GM21529 (cell line): ENCODE data around the gene NYAP1.
"Not testable (repeated sequence)": the region's sequence is repeated elsewhere in the genome, so short reads cannot be mapped to it uniquely, and the experiment has no call there.

Source experiments
- ATAC-seq: cut with Tn5 transposase; IDR thresholded peaks from one replicate; pipeline ENCODE4 v1.9.1; 2021; ENCODE audit not compliant: unreplicated experiment

NYAP1 gene

GRCh38 chr7:100481466-100481865, 2.3 kb upstream of the NYAP1 start:
- no peak for ATAC-seq

DNA sequence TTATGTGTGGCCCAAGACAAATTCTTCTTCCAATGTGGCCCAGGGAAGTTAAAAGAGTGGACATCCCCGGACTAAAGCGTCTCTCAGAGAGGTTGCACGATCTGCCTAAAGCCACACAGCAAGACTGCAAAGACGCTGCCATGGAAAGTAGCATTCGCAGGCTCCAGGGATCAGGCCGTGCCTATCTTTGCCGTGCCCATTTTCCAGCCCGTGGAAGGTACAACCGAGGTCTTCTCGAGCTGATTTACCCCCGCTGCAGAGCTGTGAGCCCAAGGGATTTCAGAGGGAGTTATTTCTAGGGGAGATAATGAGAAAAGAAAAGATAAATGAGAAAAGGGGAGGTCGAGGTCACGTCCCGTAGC, 1.0 kb upstream of the NYAP1 start:
- no peak for ATAC-seq

DNA sequence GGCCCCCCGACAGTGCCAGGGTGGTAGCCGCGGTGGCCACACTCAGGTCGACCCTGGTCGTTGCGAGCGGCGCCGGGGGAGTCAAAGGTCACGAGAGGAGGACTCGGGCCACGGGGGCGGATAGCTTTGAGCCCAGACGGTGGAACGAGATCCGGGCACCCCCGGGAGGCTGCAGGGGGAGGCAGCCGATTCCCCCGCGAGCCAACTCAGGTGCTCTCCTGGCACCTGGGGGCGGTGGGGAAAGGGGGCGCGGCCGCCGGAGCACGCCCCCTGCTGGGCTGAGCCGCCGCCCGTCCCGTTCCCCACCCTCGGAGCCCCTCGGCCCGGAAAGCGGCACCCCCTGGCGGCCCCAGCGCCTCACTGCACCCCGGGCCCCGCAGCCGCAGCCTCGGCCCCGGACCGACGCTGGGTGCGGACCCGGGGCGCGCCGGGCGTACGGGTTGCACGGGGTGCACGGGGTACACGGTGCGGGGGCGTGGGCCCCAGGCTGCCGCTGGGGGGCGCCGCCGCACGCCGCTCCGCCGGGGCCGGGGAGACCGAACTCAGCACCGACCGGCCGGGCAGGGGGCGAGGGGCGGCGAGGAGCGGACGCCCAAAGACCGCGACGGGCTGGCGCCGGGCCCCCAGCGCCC, 521 bp upstream of the NYAP1 start:
- no peak for ATAC-seq

DNA sequence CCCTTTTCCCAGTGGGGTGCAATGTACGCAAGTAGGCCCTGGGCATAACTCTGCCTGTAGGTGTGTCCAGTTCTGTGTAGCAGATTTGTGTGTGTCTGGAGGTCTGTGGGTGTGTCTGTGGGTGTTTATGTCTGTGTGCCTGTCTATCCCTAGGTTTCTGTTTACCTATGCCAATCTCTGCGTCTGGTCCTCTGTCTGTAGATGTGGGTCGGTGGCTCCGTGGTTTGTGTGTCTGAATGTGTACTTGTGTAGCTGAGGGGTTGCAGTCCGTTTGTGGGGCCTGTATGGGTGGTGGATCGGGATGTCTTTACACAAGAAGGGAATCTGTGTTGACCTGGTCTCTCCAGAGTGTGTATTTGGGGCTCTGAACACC, 932 bp downstream of the NYAP1 start:
- ATAC-seq: no peak

GRCh38 chr7:100485471-100485876, 1.7 kb downstream of the NYAP1 start:
- ATAC-seq: no peak

DNA sequence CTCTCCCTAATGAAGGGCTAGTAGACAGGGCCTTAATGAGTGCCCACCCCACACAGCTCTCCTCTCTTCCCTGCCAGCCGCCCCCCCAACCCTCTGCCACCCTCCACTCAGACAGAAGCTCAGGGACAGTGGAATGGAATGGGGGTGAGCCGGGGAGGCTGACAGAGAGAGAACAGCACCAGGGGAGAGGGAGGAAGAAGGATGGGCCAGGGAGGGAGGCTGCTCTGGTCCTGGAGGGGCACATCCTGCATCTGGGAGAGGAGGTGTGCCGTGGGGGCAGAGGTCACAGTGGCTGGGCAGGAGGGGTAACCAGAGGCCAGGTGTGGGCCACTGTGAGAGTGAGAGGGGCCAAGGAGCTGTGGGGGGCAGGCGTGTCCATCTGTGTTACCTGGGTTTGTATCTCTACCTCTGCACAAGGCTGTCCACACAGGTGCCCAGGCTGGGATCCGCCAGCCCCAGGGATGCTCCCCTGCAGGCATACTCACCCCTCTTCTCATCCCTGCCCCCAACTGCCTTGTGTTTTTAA, 2.4 kb downstream of the NYAP1 start:
- ATAC-seq: no peak

DNA sequence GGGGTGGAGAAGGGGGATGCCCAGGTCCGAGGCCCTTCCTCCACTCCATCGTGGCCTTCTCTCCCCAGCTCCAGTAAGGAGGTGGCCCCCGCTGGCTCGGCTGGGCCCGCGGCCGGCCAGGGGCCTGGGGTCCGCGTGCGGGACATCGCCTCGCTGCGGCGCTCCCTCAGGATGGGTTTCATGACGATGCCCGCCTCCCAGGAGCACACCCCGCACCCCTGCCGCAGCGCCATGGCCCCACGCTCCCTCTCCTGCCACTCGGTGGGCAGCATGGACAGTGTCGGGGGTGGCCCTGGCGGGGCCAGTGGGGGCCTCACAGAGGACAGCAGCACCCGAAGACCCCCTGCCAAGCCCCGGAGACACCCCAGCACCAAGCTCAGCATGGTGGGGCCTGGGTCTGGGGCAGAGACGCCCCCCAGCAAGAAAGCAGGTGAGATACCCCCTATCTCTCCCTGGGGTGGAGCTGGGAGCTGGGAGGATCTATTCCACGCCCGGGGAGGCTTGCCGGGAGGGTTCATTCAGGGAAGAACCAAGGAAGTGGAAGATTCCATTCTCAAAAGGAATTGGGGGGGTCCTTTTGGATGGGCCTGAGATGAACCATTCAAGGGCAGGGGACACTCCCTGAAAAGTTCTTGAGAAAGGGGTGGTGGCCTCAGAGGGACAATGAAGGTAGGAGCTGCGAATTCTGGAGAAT, 3.2 kb downstream of the NYAP1 start:
- ATAC-seq: no peak

DNA sequence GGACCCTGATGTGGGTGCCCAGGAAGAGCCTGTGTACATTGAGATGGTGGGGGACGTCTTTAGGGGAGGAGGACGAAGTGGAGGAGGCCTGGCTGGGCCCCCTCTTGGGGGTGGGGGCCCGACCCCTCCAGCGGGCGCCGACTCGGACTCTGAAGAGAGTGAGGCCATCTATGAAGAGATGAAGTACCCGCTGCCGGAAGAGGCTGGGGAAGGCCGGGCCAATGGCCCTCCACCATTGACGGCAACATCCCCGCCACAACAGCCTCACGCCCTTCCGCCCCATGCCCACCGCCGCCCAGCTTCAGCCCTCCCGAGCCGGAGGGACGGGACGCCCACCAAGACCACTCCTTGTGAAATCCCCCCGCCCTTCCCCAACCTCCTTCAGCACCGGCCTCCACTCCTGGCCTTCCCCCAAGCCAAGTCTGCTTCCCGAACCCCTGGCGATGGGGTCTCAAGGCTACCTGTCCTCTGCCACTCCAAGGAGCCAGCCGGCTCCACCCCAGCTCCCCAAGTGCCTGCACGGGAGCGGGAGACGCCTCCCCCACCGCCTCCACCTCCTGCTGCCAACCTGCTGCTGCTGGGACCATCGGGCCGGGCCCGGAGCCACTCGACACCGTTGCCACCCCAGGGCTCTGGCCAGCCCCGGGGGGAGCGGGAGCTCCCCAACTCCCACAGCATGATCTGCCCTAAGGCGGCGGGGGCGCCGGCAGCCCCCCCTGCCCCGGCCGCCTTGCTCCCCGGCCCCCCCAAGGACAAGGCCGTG, 4.8 kb downstream of the NYAP1 start:
- no peak for ATAC-seq

GRCh38 chr7:100489121-100489520, 5.4 kb downstream of the NYAP1 start:
- ATAC-seq: no peak

DNA sequence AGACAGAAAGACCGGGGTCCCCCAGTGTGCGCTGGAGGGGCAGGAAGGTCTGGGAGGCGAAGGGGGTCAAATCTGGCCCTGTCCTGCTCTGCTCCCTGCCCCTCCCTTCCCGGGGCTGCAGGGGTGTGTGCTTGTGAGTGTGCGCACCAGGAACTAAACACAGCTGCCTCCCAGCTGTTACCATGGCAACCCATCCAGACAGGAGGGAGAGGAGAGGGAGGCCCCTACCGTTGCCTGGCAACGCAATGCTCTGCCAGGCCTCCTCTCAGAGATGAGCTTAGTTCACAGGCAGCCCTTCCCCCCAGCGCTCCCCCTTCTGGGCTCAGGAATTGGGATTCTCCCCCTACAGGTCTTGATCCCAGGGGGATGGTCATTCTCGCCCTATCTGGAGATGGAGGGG, 6.1 kb downstream of the NYAP1 start:
- no peak for ATAC-seq

DNA sequence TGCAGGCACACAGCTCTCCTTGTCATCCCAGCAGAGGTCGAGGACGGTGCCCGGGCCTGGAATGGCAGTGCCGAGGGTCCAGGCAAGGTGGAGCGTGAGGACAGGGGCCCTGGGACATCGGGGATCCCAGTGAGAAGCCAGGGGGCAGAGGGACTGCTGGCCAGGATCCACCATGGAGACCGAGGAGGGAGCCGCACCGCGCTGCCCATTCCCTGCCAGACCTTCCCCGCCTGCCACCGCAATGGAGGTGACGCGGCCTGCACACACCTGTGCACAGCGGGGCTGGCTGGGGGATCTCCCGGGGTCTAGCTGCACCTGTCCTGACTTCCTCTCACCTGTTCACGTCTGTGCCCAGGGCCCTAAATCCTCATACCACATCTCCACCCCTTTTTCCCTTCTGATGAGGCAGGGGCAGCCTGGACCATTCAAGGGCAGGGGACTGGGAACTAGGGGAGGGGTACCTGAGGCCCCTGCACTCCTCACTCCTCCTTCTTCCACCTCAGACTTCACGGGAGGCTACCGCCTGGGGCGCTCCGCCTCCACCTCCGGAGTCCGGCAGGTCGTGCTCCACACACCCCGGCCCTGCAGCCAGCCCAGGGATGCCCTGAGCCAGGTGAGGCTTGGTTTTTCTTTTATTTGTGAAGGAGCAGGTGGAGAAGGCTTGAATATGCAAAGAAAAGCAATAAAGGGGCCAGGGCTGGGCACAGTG, 6.9 kb downstream of the NYAP1 start:
- no peak for ATAC-seq

DNA sequence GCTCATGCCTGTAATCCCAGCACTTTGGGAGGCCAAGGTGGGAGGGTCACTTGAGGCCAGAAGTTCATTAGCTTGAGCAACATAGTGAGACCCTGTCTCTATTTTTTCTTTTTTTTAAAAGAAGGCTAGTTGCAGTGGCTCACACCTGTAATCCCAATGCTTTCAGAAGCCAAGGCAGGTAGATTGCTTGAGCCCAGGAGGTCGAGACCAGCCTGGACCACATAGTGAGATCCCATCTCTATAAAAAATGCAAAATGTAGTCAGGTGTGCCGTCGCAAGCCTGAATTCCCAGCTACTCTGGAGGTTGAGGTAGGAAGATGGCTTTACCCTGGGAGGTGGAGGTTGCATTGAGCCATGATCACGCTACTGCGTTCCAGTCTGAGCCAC, 7.5 kb downstream of the NYAP1 start:
- no peak for ATAC-seq

- ATAC-seq: no peak
These were observed 9.2 kb downstream of the NYAP1 start for GRCh38 chr7:100492738-100493475.

GRCh38 chr7:100493476-100494264, 9.9 kb downstream of the NYAP1 start:
- no peak for ATAC-seq

DNA sequence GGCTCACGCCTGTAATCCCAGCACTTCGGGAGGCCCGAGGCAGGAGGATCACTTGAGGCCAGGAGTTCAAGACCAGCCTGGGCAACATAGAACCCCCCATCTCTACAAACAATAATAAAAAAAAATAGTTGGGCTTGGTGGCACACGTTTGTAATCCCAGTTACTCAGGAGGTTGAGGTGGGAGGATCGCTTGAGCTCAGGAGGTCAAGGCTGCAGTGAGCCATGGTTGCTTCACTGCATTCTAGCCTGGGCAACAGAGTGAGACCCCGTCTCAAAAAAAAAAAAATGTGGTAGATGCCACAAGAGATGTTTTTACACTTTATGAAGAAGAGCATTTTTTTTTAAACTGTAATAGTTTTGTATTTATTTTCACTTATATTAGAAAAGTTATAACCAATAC, 12.8 kb downstream of the NYAP1 start:
- ATAC-seq: no peak

DNA sequence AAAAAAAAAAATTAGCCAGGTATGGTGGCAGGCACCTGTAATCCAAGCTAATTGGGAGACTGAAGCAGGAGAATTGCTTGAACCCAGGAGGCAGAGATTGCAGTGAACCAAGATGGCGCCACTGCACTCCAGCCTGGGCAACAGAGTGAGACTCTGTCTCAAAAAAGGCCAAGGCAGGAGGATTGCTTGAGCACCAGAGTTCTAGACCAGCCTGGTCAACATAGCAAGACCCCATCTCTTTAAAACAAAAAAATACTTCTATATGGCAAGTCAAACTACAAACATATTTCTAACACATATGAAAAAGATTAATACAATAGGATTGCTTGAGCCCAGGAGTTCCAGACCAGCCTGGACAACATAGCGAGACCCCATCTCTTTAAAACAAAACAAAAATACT, 17.0 kb downstream of the NYAP1 start:
- ATAC-seq: not testable (repeated sequence)

DNA sequence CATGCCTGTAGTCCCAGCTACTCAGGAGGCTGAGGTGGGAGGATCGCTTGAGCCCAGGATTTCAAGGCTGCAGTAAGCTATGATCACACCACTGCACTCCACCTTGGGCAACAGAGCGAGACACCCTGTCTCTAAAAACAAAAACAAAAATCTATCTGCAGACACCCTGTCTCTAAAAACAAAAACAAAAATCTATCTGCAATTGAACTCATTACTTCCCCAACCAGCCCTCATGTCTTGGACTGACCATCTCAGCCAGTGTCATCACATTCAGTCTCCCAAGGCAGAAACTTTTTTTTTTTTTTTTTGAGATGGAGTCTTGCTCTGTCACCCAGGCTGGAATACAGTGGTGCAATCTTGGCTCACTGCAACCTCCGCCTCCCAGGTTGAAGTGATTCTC, 20.3 kb downstream of the NYAP1 start:
- ATAC-seq: not testable (repeated sequence)

GRCh38 chr7:100504887-100505611, 21.3 kb downstream of the NYAP1 start:
- no peak for ATAC-seq

GRCh38 chr7:100506356-100506923, 22.7 kb downstream of the NYAP1 start:
- no peak for ATAC-seq
